GM12801 (cell line): Measurements from ENCODE around the gene SIRT7.

Experiments used
- TF ChIP-seq, protein P1 (sequence below): IDR thresholded peaks from one replicate; pipeline ENCODE4 v1.5.1; 2011; ENCODE audit warnings: control low read depth; ENCODE audit not compliant: insufficient read length; ENCODE audit errors: extremely low read depth

Gene SIRT7

DNA sequence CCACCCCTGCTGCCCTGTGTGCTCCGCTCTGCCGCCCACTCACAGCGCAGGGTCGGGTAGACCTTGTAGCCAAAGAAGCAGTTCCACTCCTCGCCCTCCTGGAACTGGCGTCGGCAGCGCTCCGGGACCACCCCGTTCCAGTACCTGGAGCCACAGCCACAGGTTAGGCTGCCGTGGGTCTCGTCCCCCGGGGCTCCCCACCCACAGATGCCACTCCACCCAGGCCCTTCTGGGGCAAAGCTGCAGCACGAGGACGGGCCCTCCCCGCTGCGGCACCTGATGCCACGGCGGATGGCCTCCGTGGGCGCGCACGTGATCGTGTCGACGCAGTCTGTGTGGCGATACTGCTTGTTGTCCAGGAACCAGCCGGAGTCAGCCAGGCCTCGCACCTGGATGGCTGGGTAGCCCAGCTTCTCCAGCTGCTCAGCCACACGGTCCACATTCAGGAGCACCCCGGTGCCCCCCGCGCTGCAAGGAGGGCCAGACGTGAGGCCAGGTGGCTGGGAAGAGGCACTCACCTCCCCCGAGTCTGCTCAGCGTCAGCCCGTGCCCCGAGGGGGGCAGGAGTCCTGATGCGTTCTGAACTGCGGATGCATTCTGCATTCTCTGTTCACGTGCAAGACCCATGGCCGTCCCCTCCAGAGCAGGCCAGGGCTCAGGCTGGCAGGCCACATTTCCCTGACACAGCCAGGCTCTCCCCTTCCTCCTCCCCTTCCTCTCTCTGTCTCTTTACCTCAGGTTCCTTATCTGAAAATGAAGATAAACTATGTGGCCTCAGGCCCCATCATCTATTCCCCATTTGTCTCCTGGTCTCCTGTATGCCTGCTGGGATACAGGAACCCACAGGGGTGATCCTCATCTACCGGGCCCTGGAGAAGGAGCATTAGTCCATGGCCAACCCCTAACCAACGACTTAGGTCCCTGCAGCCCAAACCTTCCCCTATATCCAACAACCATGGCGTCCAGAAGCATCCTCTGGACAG is 38.9 kb upstream of the SIRT7 start:
- TF ChIP-seq, protein P1, sequence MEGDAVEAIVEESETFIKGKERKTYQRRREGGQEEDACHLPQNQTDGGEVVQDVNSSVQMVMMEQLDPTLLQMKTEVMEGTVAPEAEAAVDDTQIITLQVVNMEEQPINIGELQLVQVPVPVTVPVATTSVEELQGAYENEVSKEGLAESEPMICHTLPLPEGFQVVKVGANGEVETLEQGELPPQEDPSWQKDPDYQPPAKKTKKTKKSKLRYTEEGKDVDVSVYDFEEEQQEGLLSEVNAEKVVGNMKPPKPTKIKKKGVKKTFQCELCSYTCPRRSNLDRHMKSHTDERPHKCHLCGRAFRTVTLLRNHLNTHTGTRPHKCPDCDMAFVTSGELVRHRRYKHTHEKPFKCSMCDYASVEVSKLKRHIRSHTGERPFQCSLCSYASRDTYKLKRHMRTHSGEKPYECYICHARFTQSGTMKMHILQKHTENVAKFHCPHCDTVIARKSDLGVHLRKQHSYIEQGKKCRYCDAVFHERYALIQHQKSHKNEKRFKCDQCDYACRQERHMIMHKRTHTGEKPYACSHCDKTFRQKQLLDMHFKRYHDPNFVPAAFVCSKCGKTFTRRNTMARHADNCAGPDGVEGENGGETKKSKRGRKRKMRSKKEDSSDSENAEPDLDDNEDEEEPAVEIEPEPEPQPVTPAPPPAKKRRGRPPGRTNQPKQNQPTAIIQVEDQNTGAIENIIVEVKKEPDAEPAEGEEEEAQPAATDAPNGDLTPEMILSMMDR, result no peak

DNA sequence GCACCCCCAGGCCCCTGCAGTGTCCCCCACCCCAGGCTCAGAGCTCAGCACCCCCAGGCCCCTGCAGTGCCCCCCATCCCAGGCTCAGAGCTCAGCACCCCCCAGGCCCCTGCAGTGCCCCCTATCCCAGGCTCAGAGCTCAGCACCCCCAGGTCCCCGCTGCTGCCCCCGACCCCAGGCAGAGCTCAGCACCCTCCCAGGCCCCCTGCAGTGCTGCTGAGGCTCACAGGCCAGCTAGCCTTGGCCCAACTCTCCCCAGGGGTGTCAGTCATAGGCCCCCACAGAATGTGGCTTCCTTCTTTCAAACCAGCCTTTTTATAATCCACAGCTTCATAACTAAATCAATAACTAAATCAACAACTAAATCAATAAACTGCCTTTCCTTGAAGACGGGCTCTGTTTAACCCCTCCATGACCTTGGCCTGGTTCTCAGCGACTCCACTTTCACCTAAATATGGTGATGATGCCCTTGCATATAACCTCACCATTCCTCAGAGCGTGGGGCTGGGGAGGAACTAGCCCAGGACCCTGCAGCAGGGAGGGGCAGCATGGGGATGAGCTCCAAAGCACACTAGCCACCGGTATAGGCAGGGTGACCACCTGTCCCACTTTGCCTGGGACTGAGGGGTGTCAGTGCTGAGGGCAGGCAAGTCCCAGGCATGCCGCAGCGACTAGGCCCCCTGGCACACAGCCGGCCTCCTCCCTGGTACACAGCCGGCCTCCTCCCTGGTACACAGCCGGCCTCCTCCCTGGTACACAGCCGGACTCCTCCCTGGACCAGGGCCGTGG is 38.0 kb upstream of the SIRT7 start:
- TF ChIP-seq, protein P1, result no peak

DNA sequence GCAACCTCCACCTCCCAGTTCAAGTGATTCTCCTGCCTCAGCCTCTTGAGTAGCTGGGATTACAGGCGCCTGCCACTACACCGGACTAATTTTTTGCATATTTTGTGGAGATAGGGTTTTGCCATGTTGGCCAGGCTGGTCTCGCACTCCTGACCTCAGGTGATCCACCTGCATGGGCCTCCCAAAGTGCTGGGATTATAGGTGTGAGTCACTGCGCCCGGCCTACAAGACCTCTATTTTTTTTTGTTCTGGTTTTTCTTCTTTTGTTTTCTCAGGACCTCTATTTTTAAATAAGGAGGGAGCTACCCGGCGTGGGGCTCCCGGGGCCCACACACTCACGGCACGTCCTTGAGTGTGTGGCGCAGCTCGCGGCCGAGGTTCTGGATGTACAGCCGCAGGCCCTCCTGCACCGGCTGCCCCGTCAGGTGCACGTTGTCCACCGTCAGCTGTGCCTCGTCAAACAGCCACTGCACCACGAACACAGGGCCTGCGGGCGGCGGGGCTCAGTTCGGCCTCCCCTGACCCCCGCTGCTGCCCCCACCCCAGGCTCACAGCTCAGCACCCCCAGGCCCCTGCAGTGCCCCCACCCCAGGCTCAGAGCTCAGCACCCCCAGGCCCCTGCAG is 37.2 kb upstream of the SIRT7 start:
- TF ChIP-seq, protein P1, result no peak

DNA sequence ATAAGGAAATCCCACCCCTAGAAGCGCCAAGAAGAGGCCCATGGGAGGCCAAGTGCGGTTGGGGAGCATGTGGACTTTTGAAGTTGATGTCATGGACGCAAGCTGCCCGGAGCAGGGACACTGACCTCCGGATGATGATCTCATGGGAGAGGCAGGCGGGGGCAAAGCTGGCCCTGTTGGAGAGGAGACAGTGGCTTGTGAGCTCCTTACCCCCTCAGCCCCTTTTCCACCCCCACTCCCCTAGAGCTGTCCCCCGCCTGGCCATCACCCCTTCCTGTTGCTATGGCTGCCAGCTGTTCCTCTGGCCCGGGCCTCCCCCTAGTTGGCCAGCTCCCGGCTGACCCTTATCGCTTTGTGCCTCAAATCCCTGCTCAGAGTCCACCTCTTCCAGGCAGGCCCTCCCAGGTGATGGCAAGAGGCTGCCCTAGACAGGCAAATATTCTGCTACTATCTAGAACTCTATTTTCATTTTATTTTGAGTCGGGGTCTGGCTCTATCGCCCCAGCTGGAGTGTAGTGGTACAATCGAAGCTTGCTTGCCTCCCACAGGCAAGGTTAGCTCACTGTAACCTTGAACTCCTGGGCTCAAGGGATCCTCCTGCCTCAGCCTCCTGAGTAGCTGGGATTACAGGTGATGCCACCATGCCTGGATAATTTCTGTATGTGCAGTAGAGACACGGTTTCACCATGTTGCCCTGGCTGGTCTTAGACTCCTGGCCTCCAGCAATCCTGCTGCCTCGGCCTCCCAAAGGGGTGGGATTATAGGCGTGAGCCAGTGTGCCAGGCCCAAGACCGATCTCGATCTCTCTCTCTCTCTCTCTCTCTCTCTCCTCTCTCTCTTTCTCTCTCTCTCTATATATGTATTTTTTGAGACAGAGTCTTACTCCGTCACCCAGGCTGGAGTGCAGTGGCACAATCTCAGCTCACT is 36.4 kb upstream of the SIRT7 start:
- TF ChIP-seq, protein P1, result no peak

DNA sequence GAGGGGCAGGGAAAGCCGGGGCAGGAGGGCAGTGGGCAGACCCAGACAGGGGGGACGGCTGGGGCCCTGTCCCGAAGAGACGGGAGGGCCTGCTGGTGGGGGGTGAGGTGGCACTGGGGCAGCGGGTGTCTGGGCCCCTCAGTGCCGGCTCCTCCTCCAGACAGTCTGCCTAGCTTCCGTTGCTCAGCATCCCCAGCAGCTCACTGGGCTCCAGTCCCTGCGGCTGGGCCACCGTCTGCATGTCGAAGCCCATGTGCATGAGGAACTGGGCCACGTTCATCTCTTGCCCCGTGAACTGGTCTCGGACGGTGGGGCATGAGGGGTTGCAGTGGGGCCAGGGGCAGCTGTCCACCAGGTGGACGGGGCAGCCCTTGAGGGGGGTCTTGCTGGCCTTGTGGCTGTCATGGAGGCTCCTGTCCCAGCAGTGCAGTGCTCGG is 34.8 kb upstream of the SIRT7 start:
- TF ChIP-seq, protein P1, result no peak

DNA sequence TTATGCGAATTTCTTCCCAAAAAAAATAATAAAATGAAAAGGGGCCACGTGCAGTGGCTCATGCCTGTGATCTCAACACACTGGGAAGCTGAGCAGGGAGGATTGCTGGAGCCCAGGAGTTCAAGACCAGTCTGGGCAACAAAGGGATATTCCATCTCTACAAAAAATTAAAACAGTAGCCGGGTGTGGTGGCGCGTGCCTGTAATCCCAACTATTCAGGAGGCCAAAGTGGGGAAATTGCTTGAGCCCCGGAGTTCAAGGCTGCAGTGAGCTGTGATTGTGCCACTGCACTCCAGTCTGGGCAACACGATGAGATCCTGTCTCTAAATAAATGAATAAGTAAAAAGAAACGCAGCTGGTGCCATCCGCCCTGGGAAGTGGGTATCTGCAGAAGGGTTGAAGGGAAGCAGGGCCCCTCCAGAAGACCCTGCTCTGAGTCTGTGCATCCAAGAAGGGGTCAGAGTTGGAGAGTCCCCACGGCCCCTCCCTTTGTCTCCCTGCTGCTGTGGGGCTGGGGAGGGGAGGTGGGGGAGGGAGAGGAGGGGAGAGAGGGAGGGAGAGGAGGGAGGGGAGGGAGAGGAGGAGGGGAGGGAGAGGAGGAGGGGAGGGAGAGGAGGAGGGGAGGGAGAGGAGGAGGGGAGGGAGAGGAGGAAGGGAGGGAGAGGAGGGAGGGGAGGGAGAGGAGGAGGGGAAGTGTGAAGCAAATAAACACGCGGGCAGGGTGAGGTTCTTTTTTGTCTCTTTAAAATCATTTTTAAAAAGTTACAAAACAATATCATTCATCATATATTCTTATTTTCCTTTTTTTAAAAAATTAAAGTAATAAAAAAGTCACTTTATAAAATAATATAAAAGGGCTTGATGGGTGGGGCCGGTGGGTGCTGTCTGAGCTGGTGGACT is 34.1 kb upstream of the SIRT7 start:
- TF ChIP-seq, protein P1, result no peak
